BJ (cell line): ENCODE results near the gene COG5. TPM values are rescaled to one million over a fixed set of nuclear protein-coding genes. Genes with fewer than 3 reads are reported as not detected.

Experiments used
- CTCF ChIA-PET: fragments of 350-600 bp; formaldehyde crosslinking; extraction: SDS; loops from one replicate; lab custom pipeline; 2021; ENCODE audit warnings: antibody characterized with exemption, inconsistent platforms; lab: Yijun Ruan, JAX
- POLR2A ChIA-PET: fragments of 300-600 bp; sonication (Branson Sonifier 250); formaldehyde crosslinking; extraction: SDS; loops from one replicate; lab custom pipeline; 2021; ENCODE audit warnings: antibody characterized with exemption; lab: Charles Lee
- DNase-seq: peaks from one replicate; pipeline ENCODE4 v3.0.0-alpha.2; 2011; ENCODE audit warnings: low read depth
- H3K27me3 ChIP-seq: 2 replicates; pipeline ENCODE4 v1.6.0; 2011; ENCODE audit warnings: low read length; ENCODE audit not compliant: control insufficient read depth, insufficient read depth
- H3K36me3 ChIP-seq: 2 replicates; pipeline ENCODE4 v1.5.1; 2011; ENCODE audit warnings: low read length; ENCODE audit not compliant: control insufficient read depth, insufficient read depth
- H3K4me3 ChIP-seq: 2 replicates; pipeline ENCODE4 v1.5.1; 2011; ENCODE audit warnings: low read depth, mild to moderate bottlenecking, control low read depth, low read length
- polyA plus RNA-seq: library from polyadenylated mRNA; depleted of rRNA; stranded (reverse); fragments of >200 nt; gene quantifications from 2 replicates; pipeline ENCODE4 v1.2.3, GENCODE V29; 2011
- TF ChIP-seq, protein P1 (sequence below): IDR thresholded peaks from 2 replicates; pipeline ENCODE4 v1.5.1; 2011; ENCODE audit warnings: low read depth, mild to moderate bottlenecking, control low read depth, inconsistent platforms, low read length, moderate library complexity; ENCODE audit not compliant: insufficient read depth

The COG5 gene
- polyA plus RNA-seq, 1 experiment: 20.5 TPM

DNA sequence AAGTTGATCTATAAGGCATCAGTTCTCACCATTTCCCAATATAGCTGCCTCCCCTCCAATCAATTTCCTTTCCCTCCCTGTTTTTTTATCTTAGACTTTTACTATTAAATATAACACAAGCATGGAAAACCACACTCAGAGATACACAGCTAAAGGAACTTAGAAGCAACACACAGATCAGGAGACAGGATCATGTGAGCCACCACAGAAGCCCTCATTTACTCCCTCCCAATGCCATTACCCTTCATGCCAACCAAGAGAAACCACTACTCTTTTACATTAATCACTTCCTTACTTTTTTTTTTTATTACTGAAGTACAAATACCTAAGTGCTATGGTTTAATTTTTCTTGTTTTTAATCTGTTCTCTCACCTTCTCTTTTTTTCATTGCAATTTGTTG, 33.0 kb downstream of the COG5 start:
- no peak for DNase-seq
- no peak overlapping the region for H3K4me3 ChIP-seq
- POLR2A ChIA-PET: no interaction called here
- CTCF ChIA-PET: no interaction called here
- no peaks in the 10 kb centered on the region for H3K36me3 ChIP-seq
- TF ChIP-seq, protein P1, sequence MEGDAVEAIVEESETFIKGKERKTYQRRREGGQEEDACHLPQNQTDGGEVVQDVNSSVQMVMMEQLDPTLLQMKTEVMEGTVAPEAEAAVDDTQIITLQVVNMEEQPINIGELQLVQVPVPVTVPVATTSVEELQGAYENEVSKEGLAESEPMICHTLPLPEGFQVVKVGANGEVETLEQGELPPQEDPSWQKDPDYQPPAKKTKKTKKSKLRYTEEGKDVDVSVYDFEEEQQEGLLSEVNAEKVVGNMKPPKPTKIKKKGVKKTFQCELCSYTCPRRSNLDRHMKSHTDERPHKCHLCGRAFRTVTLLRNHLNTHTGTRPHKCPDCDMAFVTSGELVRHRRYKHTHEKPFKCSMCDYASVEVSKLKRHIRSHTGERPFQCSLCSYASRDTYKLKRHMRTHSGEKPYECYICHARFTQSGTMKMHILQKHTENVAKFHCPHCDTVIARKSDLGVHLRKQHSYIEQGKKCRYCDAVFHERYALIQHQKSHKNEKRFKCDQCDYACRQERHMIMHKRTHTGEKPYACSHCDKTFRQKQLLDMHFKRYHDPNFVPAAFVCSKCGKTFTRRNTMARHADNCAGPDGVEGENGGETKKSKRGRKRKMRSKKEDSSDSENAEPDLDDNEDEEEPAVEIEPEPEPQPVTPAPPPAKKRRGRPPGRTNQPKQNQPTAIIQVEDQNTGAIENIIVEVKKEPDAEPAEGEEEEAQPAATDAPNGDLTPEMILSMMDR: no peak
- H3K27me3 ChIP-seq: no peaks in the 10 kb centered on the region

DNA sequence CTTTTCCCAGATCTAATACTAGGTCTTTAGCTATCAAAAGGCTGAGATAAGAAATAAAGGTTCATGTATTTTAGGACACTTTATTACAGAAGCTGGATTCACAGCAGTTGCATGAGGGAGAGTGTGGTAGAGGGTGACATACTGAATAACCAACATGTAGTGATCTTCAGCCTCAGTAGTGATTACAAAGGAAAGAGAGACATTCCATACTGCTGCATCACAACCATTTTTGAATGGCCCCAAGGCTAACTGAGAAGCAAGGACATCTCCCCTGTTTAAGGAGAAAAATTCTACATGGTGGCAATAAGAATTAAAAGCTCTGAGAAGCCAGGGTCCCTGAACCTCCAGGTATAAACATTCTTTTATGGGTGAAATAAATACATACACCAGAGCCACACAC, 35.3 kb downstream of the COG5 start:
- DNase-seq: peak; percentile 43
- ChIA-PET CTCF (no interaction called here), POLR2A (no interaction called here)

DNA sequence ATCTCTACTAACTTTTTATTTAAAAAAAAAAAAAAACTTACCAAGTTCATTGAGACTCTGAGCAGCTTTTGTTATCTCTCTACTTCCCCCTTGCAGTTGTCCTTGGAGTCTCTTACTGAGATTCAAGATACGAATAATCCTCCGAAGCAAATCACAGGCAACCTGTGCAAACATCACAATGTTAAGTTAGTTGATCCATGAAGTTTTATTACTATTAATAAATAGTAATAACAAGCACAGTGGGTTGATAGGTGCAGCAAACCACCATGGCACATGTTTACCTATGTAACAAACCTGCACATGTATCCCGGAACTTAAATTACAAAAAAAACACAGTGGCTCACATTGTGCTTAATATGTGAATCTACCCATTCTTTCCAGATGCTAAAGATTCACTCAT, 36.5 kb downstream of the COG5 start:
- no peak for DNase-seq
- Histone ChIP-seq H3K27me3 (no peaks in the 10 kb centered on the region), H3K4me3 (no peak overlapping the region), H3K36me3 (no peaks in the 10 kb centered on the region)
- ChIA-PET CTCF (no interaction called here), POLR2A (interaction anchor here (0.7 kb wide), 1 partner anchor 328 kb away, joined by 5 read pairs; no protein-coding TSS in a partner anchor)
- TF ChIP-seq, protein P1: no peak

More for the DNA sequence above, 35.3 kb downstream of the COG5 start:
- Histone ChIP-seq H3K4me3 (no peak overlapping the region), H3K36me3 (no peaks in the 10 kb centered on the region), H3K27me3 (no peaks in the 10 kb centered on the region)
- TF ChIP-seq, protein P1: no peak

DNA sequence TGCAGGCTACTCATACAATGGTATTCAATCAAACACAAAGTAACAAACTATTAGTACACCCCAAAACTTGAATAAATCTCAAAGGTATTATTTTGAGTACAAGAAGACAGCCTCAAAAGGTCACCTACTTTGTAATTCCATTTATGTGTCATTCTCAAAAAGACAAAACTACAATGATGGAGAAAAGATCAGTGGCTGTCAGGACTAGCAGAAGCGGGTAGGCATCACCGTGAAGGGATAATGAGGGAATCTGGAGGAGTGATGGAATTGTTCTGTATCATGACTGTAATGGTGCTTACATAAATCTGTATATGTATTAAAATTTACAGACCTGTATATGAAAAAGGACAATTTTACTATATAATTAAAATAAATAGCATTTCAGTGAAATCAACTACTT, 37.0 kb downstream of the COG5 start:
- ChIA-PET CTCF (no interaction called here), POLR2A (no interaction called here)
- Histone ChIP-seq H3K27me3 (no peaks in the 10 kb centered on the region), H3K4me3 (no peak overlapping the region), H3K36me3 (no peaks in the 10 kb centered on the region)
- DNase-seq: no peak
- TF ChIP-seq, protein P1: no peak

DNA sequence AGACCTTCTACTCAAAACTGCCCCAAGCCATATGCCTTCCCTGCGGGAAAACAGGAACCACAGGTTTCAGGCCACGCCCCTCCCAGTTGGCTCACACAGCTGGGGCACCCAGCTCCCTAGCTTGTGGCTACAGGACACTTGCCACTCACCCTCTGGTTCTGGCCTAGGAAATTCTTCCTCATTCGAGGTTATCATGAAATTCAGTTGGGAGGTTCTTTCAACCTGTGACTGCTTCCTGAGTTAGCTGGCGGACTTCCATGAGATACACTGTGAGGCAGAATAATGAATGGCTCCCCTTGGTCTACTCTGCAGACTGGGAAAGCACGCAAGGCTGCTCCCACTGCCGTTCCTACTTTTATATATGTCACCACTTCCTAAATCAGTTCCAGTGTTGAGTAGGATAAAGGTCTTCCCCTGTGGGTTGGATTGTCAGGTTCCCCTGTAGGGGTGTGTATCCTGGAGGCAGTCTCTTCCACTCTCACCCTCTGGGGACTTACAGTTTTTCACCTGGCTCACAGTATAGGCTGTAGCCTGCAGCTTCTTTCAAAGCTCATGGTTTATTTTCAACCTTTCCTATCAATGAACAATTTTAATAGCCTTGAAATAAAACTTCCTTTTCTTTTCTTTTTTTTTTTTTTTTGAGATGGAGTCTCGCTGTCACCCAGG, 56.9 kb downstream of the COG5 start:
- CTCF ChIA-PET: interaction anchor here (1.1 to 1.3 kb wide), 3 partner anchors 44 to 372 kb away, joined by 3 to 4 read pairs (median 3); partner anchors contain the start of gene CBLL1
- POLR2A ChIA-PET: no interaction called here
- no peaks in the 10 kb centered on the region for H3K27me3 ChIP-seq
- no peak overlapping the region for H3K4me3 ChIP-seq
- TF ChIP-seq, protein P1: no peak
- no peak for DNase-seq
- no peaks in the 10 kb centered on the region; the same call in 1 of the 2 replicates for H3K36me3 ChIP-seq
